ENCODE measurements around the gene EXOC1. TPM values are rescaled to one million over a fixed set of nuclear protein-coding genes. Genes with fewer than 3 reads are reported as not detected.

EXOC1 gene
- total and polyA plus RNA-seq, 11 donors: 11.0 to 27.7 (median 21.4) TPM

GRCh38 chr4:55879224-55879623 lies 25.8 kb downstream of the EXOC1 start:
- WGBS, 4 donors: 96 to 99% (median 97%) methylated on average over 3 of the region's 3 CpGs
- intact Hi-C loops (cut with DNase I): loop anchor here in 2 of 10 donors (10.0 kb wide), 2 partner anchors 414 to 534 kb away; partner anchors contain the start of gene SRD5A3 (in 1 of the 2)

GRCh38 chr4:55880652-55881280 lies 27.3 kb downstream of the EXOC1 start:
- ATAC-seq (no peak), DNase-seq (no peak)
- Histone ChIP-seq H3K36me3 (peaks cover 0 to 91% (median 69%) of the 10 kb centered on the region in 9 donors), H3K27me3 (no peaks in the 10 kb centered on the region), H3K4me1 (peaks cover 0 to 8% (median 0%) of the 10 kb centered on the region in 12 donors), H3K27ac (no peak overlapping the region), H3K9me3 (no peaks in the 10 kb centered on the region), H3K4me3 (no peak overlapping the region)
- WGBS, 4 donors: 96 to 98% (median 96%) methylated on average over 3 of the region's 3 CpGs
- intact Hi-C loops (cut with DNase I): loop anchor here in 1 of 10 donors (10.0 kb wide), 1 partner anchor 446 kb away; no protein-coding TSS in a partner anchor
- TF ChIP-seq POLR2A (IDR thresholded peaks at IDR 0.05) (no peak), CTCF (IDR thresholded peaks at IDR 0.05) (no peak)

More at GRCh38 chr4:55879224-55879623, 25.8 kb downstream of the EXOC1 start:
- Histone ChIP-seq H3K27me3 (no peaks in the 10 kb centered on the region), H3K27ac (no peak overlapping the region), H3K4me3 (no peak overlapping the region), H3K4me1 (peaks cover 0 to 8% (median 0%) of the 10 kb centered on the region in 12 donors), H3K36me3 (peaks cover 0 to 92% (median 76%) of the 10 kb centered on the region in 9 donors), H3K9me3 (no peaks in the 10 kb centered on the region)
- ATAC-seq (no peak), DNase-seq (no peak)
- no peak for TF ChIP-seq POLR2A (IDR thresholded peaks at IDR 0.05)
- TF ChIP-seq CTCF (IDR thresholded peaks at IDR 0.05): no peak

GRCh38 chr4:55884093-55884850 lies 30.8 kb downstream of the EXOC1 start:
- Histone ChIP-seq H3K4me3 (no peak overlapping the region), H3K9me3 (no peaks in the 10 kb centered on the region), H3K27ac (no peak overlapping the region), H3K4me1 (no peaks in the 10 kb centered on the region), H3K36me3 (peaks cover 0 to 96% (median 77%) of the 10 kb centered on the region in 9 donors), H3K27me3 (no peaks in the 10 kb centered on the region)
- DNase-seq: no peak
- intact Hi-C loops (cut with DNase I): loop anchor here in 1 of 10 donors (10.0 kb wide), 1 partner anchor 449 kb away; no protein-coding TSS in a partner anchor
- TF ChIP-seq CTCF (IDR thresholded peaks at IDR 0.05): no peak
- TF ChIP-seq POLR2A (IDR thresholded peaks at IDR 0.05): no peak
- no peak for ATAC-seq
- 89 to 94% (median 91%) methylated on average over 2 of the region's 2 CpGs for WGBS, 4 donors

- TF ChIP-seq POLR2A (IDR thresholded peaks at IDR 0.05) (no peak), CTCF (IDR thresholded peaks at IDR 0.05) (no peak)
These were observed 31.4 kb downstream of the EXOC1 start for GRCh38 chr4:55884851-55885219.

More at GRCh38 chr4:55884851-55885219, 31.4 kb downstream of the EXOC1 start:
- intact Hi-C loops (cut with DNase I): loop anchor here in 1 of 10 donors (10.0 kb wide), 1 partner anchor 450 kb away; no protein-coding TSS in a partner anchor
- Histone ChIP-seq H3K36me3 (peaks cover 0 to 94% (median 77%) of the 10 kb centered on the region in 9 donors), H3K27ac (no peak overlapping the region), H3K4me3 (no peak overlapping the region), H3K4me1 (no peaks in the 10 kb centered on the region), H3K27me3 (no peaks in the 10 kb centered on the region), H3K9me3 (no peaks in the 10 kb centered on the region)
- WGBS, 4 donors: 88 to 95% (median 89%) methylated on average over 1 of the region's 1 CpG
- ATAC-seq: no peak
- no peak for DNase-seq
